Measurements from ENCODE around the gene ELOB.

Gene ELOB

GRCh38 chr16:2770057-2770951, 6.8 kb downstream of the ELOB start:
- Histone ChIP-seq H3K4me1 (ENCODE audit: insufficient read depth, low read length, poor library complexity, severe bottlenecking) (no peaks in the 10 kb centered on the region), H3K9ac (ENCODE audit: low read depth, low read length, poor library complexity, severe bottlenecking) (no peak overlapping the region), H3K9me2 (replicated peaks; ENCODE audit: low read depth, low read length) (no peaks in the 10 kb centered on the region), H3K9me3 (ENCODE audit: insufficient read depth, low read depth, low read length) (no peaks in the 10 kb centered on the region), H3F3A (ENCODE audit: low read depth) (no peaks in the 10 kb centered on the region), H3K36me3 (ENCODE audit: insufficient read depth, low read length) (peaks cover 58% of the 10 kb centered on the region; the same call in 1 of the 2 replicates), H4K20me1 (ENCODE audit: insufficient read depth, low read length, poor library complexity, severe bottlenecking) (peaks cover 9% of the 10 kb centered on the region), H3K79me2 (ENCODE audit: insufficient read depth, low read length) (peaks cover 8% of the 10 kb centered on the region; the same call in 1 of the 2 replicates), H3K27me3 (ENCODE audit: insufficient read depth, low read length, poor library complexity, severe bottlenecking) (no peaks in the 10 kb centered on the region), H3K4me2 (ENCODE audit: low read depth, low read length, poor library complexity, severe bottlenecking) (no peak overlapping the region), H2AFZ (ENCODE audit: low read length) (no peak overlapping the region), H3K4me3 (ENCODE audit: low read length, poor library complexity, severe bottlenecking) (no peak overlapping the region)
- no peak for TF ChIP-seq CTCF (conservative IDR thresholded peaks at IDR 0.05; ENCODE audit: low read length)
- TF ChIP-seq EZH2phosphoT487 (IDR thresholded peaks at IDR 0.05; ENCODE audit: borderline replicate concordance), result no peak

GRCh38 chr16:2769675-2770056, 7.4 kb downstream of the ELOB start:
- H2AFZ ChIP-seq (ENCODE audit: low read length), result no peak overlapping the region
- no peaks in the 10 kb centered on the region for H3F3A ChIP-seq (ENCODE audit: low read depth)
- TF ChIP-seq EZH2phosphoT487 (IDR thresholded peaks at IDR 0.05; ENCODE audit: borderline replicate concordance), result no peak
- no peak for TF ChIP-seq CTCF (conservative IDR thresholded peaks at IDR 0.05; ENCODE audit: low read length)
- no peak overlapping the region for H3K4me2 ChIP-seq (ENCODE audit: low read depth, low read length, poor library complexity, severe bottlenecking)
- H3K9me2 ChIP-seq (replicated peaks; ENCODE audit: low read depth, low read length), result no peaks in the 10 kb centered on the region
- H3K4me1 ChIP-seq (ENCODE audit: insufficient read depth, low read length, poor library complexity, severe bottlenecking), result no peaks in the 10 kb centered on the region
- peaks cover 7% of the 10 kb centered on the region; the same call in 1 of the 2 replicates for H3K79me2 ChIP-seq (ENCODE audit: insufficient read depth, low read length)
- H3K9ac ChIP-seq (ENCODE audit: low read depth, low read length, poor library complexity, severe bottlenecking), result no peak overlapping the region
- no peaks in the 10 kb centered on the region for H3K27me3 ChIP-seq (ENCODE audit: insufficient read depth, low read length, poor library complexity, severe bottlenecking)
- H3K4me3 ChIP-seq (ENCODE audit: low read length, poor library complexity, severe bottlenecking), result no peak overlapping the region
- H4K20me1 ChIP-seq (ENCODE audit: insufficient read depth, low read length, poor library complexity, severe bottlenecking), result peaks cover 10% of the 10 kb centered on the region
- no peaks in the 10 kb centered on the region for H3K9me3 ChIP-seq (ENCODE audit: insufficient read depth, low read depth, low read length)
- H3K36me3 ChIP-seq (ENCODE audit: insufficient read depth, low read length), result peaks cover 65% of the 10 kb centered on the region; the same call in 1 of the 2 replicates

- TF ChIP-seq EZH2phosphoT487 (IDR thresholded peaks at IDR 0.05; ENCODE audit: borderline replicate concordance) (no peak), CTCF (conservative IDR thresholded peaks at IDR 0.05; ENCODE audit: low read length) (no peak)
- H3K4me1 ChIP-seq (ENCODE audit: insufficient read depth, low read length, poor library complexity, severe bottlenecking), result no peaks in the 10 kb centered on the region
- H3F3A ChIP-seq (ENCODE audit: low read depth), result no peaks in the 10 kb centered on the region
- H3K4me2 ChIP-seq (ENCODE audit: low read depth, low read length, poor library complexity, severe bottlenecking), result no peak overlapping the region
- H3K27me3 ChIP-seq (ENCODE audit: insufficient read depth, low read length, poor library complexity, severe bottlenecking), result no peaks in the 10 kb centered on the region
- H3K4me3 ChIP-seq (ENCODE audit: low read length, poor library complexity, severe bottlenecking), result no peak overlapping the region
- H3K9me3 ChIP-seq (ENCODE audit: insufficient read depth, low read depth, low read length), result no peaks in the 10 kb centered on the region
- H3K9me2 ChIP-seq (replicated peaks; ENCODE audit: low read depth, low read length), result no peaks in the 10 kb centered on the region
- H3K9ac ChIP-seq (ENCODE audit: low read depth, low read length, poor library complexity, severe bottlenecking), result no peak overlapping the region
- peaks cover 70% of the 10 kb centered on the region; the same call in 1 of the 2 replicates for H3K36me3 ChIP-seq (ENCODE audit: insufficient read depth, low read length)
- H2AFZ ChIP-seq (ENCODE audit: low read length), result no peak overlapping the region
- H4K20me1 ChIP-seq (ENCODE audit: insufficient read depth, low read length, poor library complexity, severe bottlenecking), result peaks cover 13% of the 10 kb centered on the region
- H3K79me2 ChIP-seq (ENCODE audit: insufficient read depth, low read length), result peaks cover 13% of the 10 kb centered on the region; the same call in 1 of the 2 replicates
Measured at GRCh38 chr16:2769100-2769529, 8.0 kb downstream of the ELOB start.
